ENCODE measurements around the gene VPS51.
"Not testable (repeated sequence)": the region's sequence is repeated elsewhere in the genome, so short reads cannot be mapped to it uniquely, and the experiment has no call there.

Gene VPS51

DNA sequence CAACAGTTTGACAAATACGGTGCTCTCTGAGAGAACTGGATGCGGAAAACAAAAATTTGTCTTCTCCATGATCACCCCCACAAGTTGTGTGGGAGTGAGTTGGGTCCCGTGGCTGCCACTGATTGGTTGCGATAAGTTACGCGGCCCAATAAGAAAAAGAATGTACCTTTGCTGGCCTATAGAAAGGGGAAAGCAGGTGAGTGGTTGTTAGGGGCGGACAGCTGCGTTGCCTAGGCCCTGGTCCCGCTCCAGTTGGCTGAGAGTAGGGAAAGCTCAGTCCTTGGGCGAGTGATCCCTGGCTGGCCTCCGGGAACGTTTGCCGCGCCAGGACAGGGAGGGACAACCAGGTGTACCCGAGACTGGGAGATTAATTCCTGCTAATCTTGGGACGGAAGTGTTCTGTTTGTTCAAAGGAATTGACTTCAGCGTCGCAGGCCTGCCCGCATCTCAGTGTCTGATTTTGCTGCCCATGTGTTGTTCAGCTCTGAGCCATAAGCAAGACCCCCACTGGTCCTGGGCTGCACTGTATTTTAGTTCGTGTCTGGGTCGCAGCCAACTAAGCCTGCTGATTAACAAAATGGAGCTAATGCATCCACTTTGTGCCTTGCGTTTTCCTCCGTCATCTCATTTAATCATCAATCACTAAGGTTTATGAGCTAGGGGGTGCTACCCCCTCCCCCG, 39.1 kb downstream of the VPS51 start:
- DNase-seq (ENCODE audit: low read depth), result peak; percentile 98

DNA sequence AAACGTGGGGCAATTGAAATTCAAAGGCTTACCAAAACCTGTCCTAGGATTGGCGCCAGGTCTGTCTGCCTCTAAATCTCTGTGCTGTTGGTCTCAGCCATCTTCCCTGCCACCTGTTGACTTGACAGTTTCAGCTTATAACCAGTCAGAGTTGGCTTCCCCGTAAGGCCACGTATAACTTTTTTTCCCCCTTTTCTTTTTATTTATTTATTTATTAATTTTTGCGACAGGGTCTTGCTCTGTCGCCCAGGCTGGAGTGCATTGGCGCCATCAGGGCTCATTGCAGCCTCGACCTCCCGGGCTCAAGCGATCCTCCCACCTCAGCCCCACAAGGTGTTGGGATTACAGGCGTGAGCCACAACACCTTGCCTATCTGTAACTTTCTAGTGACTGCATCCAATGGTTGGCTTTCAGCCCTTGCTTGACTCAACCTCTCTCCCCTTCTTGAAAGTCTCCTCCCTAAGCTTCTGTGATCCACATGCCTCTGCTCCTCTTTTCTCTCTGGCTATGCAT, 39.7 kb downstream of the VPS51 start:
- DNase-seq (ENCODE audit: low read depth), result no peak

DNA sequence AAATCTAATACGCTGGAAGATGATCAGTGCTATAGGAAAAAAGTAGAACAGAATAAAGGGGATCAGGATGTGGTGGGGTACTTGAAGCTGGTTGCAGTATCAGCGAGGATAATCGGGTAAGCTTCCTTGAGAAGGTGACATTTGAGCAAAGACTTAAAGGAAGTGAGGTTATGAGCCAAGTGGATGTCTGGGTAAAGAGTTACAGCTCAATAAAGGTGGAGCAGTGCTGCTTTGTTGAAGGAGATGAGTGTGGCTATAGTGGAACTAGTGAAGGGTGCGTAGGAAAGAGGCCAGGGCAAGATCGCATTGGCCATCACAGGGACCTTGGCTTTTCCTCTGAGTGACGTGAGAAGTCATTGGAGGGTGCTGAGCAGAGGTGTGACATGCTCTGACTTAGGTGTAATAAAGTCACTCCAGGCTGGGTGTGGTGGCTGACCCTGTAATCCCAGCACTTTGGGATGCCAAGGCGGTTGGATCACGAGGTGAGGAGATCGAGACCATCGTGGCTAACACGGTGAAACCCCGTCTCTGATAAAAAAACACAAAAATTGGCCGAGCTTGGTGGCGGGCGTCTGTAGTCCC, 40.6 kb downstream of the VPS51 start:
- no peak for DNase-seq (ENCODE audit: low read depth)

DNA sequence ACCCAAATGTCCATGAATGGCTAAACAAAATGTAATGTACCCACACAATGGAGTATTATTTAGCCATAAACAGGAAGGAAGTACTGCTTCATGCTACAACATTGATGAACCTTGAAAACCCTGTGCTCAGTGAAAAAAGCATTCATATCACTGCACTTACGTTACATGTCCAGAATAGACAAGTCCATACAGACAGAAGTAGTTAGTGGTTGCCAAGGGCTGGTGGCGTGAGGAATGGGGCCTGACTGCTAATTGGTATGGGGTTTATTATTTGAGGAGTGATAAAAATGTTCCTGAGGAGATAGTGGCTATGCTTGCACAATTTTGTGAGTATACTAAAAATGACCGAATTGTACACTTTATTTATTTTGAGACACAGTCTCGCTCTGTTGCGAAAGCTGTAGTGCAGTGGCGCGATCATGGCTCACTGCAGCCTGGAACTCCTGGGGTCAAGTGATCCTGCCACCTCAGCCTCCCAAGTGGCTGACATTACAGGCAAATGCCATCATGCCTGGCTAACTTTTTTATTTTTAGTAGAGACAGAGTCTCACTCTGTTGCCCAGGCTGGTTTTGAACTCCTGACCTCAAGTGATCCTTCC, 46.0 kb downstream of the VPS51 start:
- no peak for DNase-seq (ENCODE audit: low read depth)

DNA sequence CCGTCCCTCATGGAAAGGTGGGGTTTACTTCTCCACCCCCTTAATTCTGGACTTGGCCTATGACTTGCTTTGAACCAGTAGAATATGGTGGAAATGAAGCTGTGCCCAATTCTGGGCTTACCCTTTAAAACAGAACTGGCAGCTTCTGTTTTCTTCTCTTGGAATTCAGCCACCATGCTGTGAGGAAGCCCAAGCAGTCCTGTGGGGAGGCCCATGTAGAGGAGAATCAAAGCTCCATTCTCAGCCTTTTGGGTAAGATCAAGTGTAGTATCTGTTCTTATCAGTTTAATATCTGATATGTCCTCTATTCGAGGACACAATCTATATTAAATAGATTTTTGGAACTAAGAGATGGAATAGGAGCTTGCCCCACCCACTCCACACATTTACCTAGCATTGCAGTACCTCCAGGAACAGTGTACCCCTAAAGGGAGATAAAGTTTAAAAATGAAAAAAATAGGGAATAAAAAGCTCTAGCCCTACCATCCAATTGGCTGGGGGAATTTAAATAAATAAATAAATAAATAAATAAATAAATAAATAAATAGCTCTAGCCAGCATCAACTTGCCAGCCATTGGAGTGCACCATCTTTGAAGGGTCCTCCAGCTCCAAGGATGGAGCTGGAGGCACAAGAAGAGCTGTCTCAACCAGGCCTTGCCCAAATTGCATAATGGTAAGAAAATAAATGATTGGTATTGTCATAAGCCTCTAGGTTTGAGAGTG, 51.5 kb downstream of the VPS51 start:
- no peak for DNase-seq (ENCODE audit: low read depth)

DNA sequence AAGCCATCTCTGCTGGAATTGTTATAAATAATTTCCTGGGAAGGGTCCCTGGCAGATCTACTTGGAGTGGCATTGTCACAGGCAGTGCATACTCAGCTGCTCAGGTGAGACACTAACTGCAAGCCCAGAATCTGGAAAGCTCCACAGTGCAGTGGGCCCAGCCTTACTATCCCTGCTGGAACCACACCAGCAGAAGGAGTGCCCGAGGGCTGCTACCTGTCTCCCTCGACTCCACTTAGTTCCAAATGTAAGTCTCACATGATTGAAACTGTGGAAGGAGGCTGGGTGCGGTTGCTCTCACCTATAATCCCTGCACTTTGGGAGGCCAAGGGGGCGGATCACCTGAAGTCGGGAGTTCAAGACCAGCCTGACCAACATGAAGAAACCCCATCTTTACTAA, 52.6 kb downstream of the VPS51 start:
- DNase-seq (ENCODE audit: low read depth), result no peak

DNA sequence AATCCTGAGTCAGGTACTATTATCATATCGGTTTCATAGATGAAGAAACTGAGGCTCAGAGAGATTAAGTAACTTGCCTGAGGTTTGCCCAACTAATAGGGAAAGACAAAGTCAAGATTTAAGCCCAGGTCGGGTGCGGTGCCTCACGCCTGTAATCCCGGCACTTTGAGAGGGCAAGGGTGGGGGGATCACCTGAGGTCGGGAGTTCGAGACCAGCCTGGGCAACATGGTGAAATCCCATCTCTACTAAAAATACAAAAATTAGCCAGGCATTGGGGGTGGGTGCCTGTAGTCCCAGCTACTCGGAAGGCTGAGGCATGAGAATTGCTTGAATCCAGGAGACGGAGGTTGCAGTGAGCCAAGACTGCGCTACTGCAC, 54.1 kb downstream of the VPS51 start:
- not testable (repeated sequence) for DNase-seq (ENCODE audit: low read depth)

DNA sequence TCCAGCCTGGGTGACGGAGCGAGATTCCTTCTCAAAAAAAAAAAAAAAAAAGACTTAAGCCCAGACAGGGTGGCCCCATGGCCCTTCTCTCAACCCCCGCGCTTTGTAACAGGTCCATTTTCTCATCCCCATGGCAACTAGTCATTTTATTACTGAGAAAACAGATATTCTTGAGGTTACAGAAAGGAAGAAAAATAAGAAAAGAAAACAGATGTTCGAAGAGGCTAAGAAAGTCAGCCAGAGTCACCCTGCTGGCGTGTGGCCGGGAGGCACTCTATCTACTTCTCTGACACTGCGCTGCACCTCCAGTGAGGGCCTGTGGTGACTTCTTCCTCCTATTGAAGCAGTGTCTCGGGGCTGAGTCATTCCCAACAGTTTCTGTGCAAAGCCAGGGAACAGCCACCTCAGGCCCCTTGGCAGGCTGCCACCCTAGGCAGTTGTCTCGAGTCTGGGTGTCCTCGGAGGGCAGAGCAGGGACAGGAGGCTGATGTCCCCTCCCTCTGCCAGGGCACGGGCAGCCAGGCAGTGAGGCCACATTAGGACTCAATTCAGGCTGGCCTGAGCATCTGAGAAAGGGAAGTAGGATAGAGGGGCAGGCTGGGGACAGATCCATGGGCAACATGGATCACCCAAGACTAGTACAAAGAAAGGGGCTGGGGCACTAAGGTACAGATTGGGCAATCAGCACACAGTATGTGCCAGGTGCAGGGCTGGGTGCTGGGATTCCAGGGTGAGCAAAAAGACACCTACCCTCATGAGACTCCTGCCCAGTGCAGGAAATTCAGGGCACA, 54.7 kb downstream of the VPS51 start:
- peak; percentile 66 for DNase-seq (ENCODE audit: low read depth)

DNA sequence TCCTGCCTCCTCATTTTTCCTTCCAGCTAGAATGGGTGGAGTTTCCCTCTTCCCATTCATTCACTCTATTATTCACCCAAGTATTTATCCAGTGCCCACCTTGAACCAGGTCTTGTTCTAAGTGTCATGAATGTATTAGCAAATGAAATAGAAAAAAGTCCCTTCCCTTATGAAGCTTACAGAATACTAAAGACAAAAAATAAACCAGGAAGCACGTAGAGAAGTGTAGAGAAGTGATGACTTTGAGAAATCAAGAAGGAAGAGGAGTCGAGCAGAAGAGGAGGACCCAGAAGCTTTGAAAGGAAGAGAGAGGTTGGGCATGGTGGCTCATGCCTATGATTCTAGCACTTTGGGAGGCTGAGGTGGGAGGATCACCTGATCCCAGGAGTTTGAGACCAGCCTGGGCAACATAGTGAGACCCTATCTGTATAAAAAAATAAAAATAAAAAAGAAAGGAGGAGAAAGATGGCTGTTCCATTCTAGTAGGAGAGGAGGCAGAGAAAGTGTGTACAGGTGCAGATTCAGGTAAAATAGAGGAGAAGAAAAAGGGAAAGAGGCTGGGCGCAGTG, 55.4 kb downstream of the VPS51 start:
- no peak for DNase-seq (ENCODE audit: low read depth)

DNA sequence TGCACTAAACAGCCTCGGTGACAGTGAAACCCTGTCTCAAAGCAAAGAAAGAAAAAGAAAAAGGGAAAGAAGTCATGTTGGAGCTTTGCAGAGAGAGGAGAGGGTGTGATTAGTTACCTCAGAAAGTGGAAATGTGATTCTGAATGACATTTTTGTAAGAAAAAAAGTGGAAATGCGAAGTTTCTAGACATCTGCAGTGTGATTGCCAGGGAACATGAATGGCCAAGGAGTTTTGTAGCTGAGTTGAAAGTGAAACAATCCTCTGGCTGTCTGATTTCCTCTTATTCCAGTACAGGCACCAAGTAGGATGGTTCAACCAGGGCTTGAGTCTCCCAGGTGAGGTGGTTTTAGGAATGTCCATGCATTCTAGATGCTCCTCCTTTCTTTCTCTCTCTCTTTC, 56.1 kb downstream of the VPS51 start:
- DNase-seq (ENCODE audit: low read depth), result no peak

DNA sequence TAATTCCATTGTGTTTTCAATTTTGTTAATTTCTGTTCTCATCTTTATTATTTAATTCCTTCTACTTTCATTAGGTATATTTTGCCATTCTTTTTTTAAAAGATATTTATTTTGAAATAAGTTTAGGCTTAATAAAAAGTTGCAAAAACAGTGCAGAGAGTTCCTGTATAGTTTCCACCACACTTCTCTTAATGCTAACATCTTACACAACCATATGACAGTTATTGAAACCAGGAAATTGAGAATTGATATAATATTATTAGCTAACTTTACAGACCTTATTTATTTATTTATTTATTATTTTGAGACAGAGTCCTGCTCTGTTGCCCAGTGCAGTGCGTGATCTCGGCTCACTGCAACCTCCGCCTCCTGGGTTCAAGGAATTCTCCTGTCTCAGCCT, 60.2 kb downstream of the VPS51 start:
- DNase-seq (ENCODE audit: low read depth), result no peak

DNA sequence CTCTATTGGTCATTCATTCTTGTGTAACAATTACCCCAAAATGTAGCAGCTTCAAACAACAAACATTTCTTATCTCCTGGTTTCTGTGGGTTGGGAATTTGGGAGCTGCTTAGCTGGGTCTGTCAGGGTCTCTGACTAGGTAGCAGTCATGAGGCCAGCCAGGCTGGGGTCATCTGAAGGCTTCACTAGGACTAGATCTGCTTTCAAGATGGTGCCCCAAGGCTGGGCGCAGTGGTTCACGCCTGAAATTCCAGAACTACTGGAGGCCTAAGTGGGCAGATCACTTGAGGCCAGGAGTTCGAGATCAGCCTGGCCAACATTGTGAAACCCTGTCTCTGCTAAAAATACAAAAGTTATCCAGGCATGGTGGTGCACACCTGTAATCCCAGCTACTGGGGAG, 60.9 kb downstream of the VPS51 start:
- no peak for DNase-seq (ENCODE audit: low read depth)

DNA sequence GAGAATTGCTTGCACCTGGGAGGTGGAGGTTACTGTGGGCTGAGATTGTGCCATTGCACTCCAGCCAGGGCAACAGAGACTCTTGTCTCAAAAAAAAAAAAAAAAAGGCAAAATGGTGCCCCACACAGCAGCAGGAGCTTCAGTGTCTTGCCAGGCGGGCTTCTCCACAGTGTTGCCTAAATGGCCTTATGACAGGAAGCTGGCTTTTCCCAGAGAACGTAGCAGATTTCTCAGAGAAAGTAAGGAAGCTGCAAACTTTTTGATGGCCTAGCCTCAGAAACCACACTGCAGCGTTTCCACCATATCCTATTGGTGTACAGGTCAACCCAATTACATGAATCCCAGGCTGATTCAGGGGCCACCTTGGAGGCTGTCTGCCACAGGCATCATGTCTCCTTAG, 61.3 kb downstream of the VPS51 start:
- DNase-seq (ENCODE audit: low read depth), result no peak

DNA sequence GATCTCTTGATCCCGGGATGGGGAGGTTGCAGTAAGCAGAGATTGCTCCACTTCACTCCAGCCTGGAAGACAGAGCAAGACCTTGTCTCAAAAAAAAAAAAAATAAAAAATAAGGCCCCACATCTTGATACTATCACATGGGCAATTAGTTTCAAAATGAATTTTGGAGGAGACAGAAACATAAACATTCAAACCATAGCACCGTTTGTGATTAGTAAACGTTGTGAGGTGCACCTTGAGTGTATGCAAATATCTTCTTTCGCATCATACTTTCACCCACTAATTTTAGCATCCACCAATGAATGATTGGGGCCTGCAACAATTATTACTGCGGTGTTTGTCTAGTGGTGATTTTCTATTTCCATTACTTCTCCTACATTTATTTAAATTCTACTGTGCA, 63.0 kb downstream of the VPS51 start:
- no peak for DNase-seq (ENCODE audit: low read depth)

DNA sequence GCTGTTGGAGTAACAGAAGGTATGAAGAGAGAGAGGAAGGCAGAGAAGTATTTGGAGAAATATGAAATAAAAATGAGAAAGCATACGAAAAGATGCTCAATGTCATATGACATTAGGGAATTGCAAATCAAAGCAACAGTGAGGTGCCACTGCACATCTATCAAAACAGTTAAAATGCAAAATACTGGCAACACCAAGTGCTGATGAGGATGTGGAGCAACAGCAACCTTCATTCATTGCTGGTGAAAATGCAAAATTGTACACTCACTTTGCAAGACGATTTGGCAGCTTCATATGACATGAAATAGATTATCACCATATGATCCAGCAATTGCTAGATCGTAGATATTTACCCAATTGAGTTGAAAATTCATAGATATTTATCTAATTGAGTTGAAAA, 64.6 kb downstream of the VPS51 start:
- DNase-seq (ENCODE audit: low read depth), result no peak
